Stomach (tissue), 9 donors: Measurements from ENCODE around the gene PAOX. TPM values are rescaled to one million over a fixed set of nuclear protein-coding genes. Genes with fewer than 3 reads are reported as not detected.
"Not testable (repeated sequence)": the region's sequence is repeated elsewhere in the genome, so short reads cannot be mapped to it uniquely, and the experiment has no call there.

Source experiments
- DNase-seq, 2 donors: peaks; one replicate each; pipeline versions ENCODE4 v3.0.0 to v3.0.0-alpha.2; 2013 to 2019
- H3K27ac ChIP-seq, 5 donors: fragments of 200-600 bp in 4 of 5; sonication (generic) in 4 of 5; one replicate each; pipeline ENCODE4 v1.5.1; 2013 to 2019; ENCODE audit warnings: mild to moderate bottlenecking in 1 of 5, moderate library complexity in 1 of 5
- H3K27me3 ChIP-seq, 3 donors: fragments of 200-600 bp; sonication (generic); one replicate each; pipeline ENCODE4 v1.5.1; 2017 to 2019; ENCODE audit warnings: mixed run types in 1 of 3
- H3K36me3 ChIP-seq, 4 donors: fragments of 200-600 bp; sonication (generic); 1 replicate in 3 of 4; 2 replicates in 1 of 4; pipeline ENCODE4 v1.5.1; 2016 to 2019
- H3K4me1 ChIP-seq, 4 donors: fragments of 200-600 bp; sonication (generic); one replicate each; pipeline ENCODE4 v1.5.1; 2016 to 2019
- H3K4me3 ChIP-seq, 4 donors: fragments of 200-600 bp; sonication (generic) in 3 of 4; one replicate each; pipeline ENCODE4 v1.5.1; 2016 to 2019; ENCODE audit warnings: mild to moderate bottlenecking in 1 of 4
- H3K9me3 ChIP-seq, 4 donors: fragments of 200-600 bp; sonication (generic); one replicate each; pipeline ENCODE4 v1.5.1; 2016 to 2019
- CTCF ChIP-seq, 7 experiments: fragments of 450-650 bp in 4 of 7; fragments of 200-600 bp in 3 of 7; sonication (generic) in 3 of 7; IDR thresholded peaks; one replicate each; pipeline ENCODE4 v1.5.1; 2016 to 2019; ENCODE audit warnings: antibody characterized with exemption in 7 of 7, control low read depth in 2 of 7, mild to moderate bottlenecking in 1 of 7
- EP300 ChIP-seq: sonication (generic); formaldehyde crosslinking; IDR thresholded peaks from one replicate; pipeline ENCODE4 v1.6.1; 2017; ENCODE audit warnings: antibody characterized with exemption
- POLR2A ChIP-seq, 4 donors: fragments of 450-650 bp; IDR thresholded peaks; one replicate each; pipeline ENCODE4 v1.6.1; 2016; ENCODE audit warnings: antibody characterized with exemption in 4 of 4, control low read depth in 2 of 4, mild to moderate bottlenecking in 1 of 4, moderate library complexity in 1 of 4
- POLR2AphosphoS5 ChIP-seq, 3 donors: sonication (generic); formaldehyde crosslinking; IDR thresholded peaks; one replicate each; pipeline ENCODE4 v1.6.1; 2016; ENCODE audit warnings: antibody characterized with exemption in 3 of 3
- WGBS, 5 donors: extraction: QIAGEN DNeasy Blood & Tissue Kit in 3 of 5; methylation state at CpG; one replicate each; pipeline versions ENCODE4 v1.1.5 to v1.1.7; 2013 to 2018; 5-methylcytosine and 5-hydroxymethylcytosine counted together
- intact Hi-C: fragments of 100-400 bp; cut with DNase I; formaldehyde crosslinking; loops from one replicate; pipeline ENCODE4 v1.15.1; 2023; ENCODE audit warnings: low total_unique reads
- polyA plus RNA-seq, 3 donors: library from polyadenylated mRNA; stranded (reverse); fragments of 200-250 nt; gene quantifications; one replicate each; pipeline ENCODE4 v1.2.3, GENCODE V29; 2013
- total RNA-seq, 5 donors: library from RNA; depleted of rRNA; stranded (reverse); fragments of >200 nt; gene quantifications; one replicate each; pipeline versions ENCODE4 v1.1.0 to v1.2.3, GENCODE V29; 2014 to 2016
- donor health status: healthy with polysubstance abuse.
- donor health status: Bipolar disorder and iron deficiency.
- donor health status: healthy.

PAOX gene
- total and polyA plus RNA-seq, 8 donors: 3.3 to 40.0 (median 11.5) TPM

GRCh38 chr10:133381036-133381435 is 2.0 kb downstream of the PAOX start:
- TF ChIP-seq EP300: no peak
- TF ChIP-seq CTCF (IDR thresholded peaks at IDR 0.05): no peak
- no peak for TF ChIP-seq POLR2A (IDR thresholded peaks at IDR 0.05)
- TF ChIP-seq POLR2AphosphoS5 (IDR thresholded peaks at IDR 0.05): no peak
- H3K9me3 ChIP-seq: no peaks in the 10 kb centered on the region
- H3K4me1 ChIP-seq: peaks cover 14 to 32% (median 30%) of the 10 kb centered on the region in 4 donors
- no peak for DNase-seq
- WGBS, 5 donors: 86 to 100% (median 91%) methylated on average over 3 to 8 of the region's 8 CpGs
- peaks cover 0 to 38% (median 31%) of the 10 kb centered on the region in 4 donors for H3K36me3 ChIP-seq
- H3K27ac ChIP-seq: no peak overlapping the region
- H3K27me3 ChIP-seq: no peaks in the 10 kb centered on the region
- intact Hi-C loops: no loop called here
- no peak overlapping the region for H3K4me3 ChIP-seq

- intact Hi-C loops: no loop called here
- no peak overlapping the region for H3K4me3 ChIP-seq
- peaks cover 7 to 23% (median 19%) of the 10 kb centered on the region in 4 donors for H3K4me1 ChIP-seq
- no peaks in the 10 kb centered on the region for H3K27me3 ChIP-seq
- no peak for TF ChIP-seq CTCF (IDR thresholded peaks at IDR 0.05)
- no peak for TF ChIP-seq EP300
- TF ChIP-seq POLR2AphosphoS5 (IDR thresholded peaks at IDR 0.05): no peak
- TF ChIP-seq POLR2A (IDR thresholded peaks at IDR 0.05): no peak
- WGBS, 5 donors: 93 to 100% (median 95%) methylated on average over 4 of the region's 4 CpGs
- H3K9me3 ChIP-seq: no peaks in the 10 kb centered on the region
- no peak for DNase-seq
- H3K36me3 ChIP-seq: peaks cover 0 to 53% (median 37%) of the 10 kb centered on the region in 4 donors
- H3K27ac ChIP-seq: no peak overlapping the region
These were observed 4.5 kb downstream of the PAOX start for GRCh38 chr10:133383551-133383950.

- WGBS, 5 donors: 88 to 94% (median 93%) methylated on average over 3 to 13 of the region's 13 CpGs
- H3K27me3 ChIP-seq: no peaks in the 10 kb centered on the region
- DNase-seq: no peak
- H3K36me3 ChIP-seq: peaks cover 0 to 58% (median 39%) of the 10 kb centered on the region in 4 donors
- TF ChIP-seq EP300 (no peak), POLR2AphosphoS5 (IDR thresholded peaks at IDR 0.05) (no peak), POLR2A (IDR thresholded peaks at IDR 0.05) (no peak), CTCF (IDR thresholded peaks at IDR 0.05) (no peak)
- H3K4me3 ChIP-seq: no peak overlapping the region
- intact Hi-C loops: no loop called here
- H3K4me1 ChIP-seq: peaks cover 7 to 23% (median 18%) of the 10 kb centered on the region in 4 donors
- H3K9me3 ChIP-seq: no peaks in the 10 kb centered on the region
- no peak overlapping the region for H3K27ac ChIP-seq
These were observed 5.0 kb downstream of the PAOX start for GRCh38 chr10:133384071-133384470.

GRCh38 chr10:133385214-133385613 is 6.2 kb downstream of the PAOX start:
- intact Hi-C loops: no loop called here
- H3K4me1 ChIP-seq: peaks cover 0 to 16% (median 8%) of the 10 kb centered on the region in 4 donors
- no peak for TF ChIP-seq POLR2A (IDR thresholded peaks at IDR 0.05)
- TF ChIP-seq EP300: no peak
- TF ChIP-seq CTCF (IDR thresholded peaks at IDR 0.05): no peak
- TF ChIP-seq POLR2AphosphoS5 (IDR thresholded peaks at IDR 0.05): no peak
- peaks cover 0 to 69% (median 47%) of the 10 kb centered on the region in 4 donors for H3K36me3 ChIP-seq
- DNase-seq: no peak
- H3K4me3 ChIP-seq: no peak overlapping the region
- H3K9me3 ChIP-seq: no peaks in the 10 kb centered on the region
- H3K27me3 ChIP-seq: no peaks in the 10 kb centered on the region
- WGBS, 5 donors: 87 to 100% (median 92%) methylated on average over 2 of the region's 2 CpGs
- no peak overlapping the region for H3K27ac ChIP-seq

GRCh38 chr10:133386951-133387350 is 7.9 kb downstream of the PAOX start:
- H3K36me3 ChIP-seq: peaks cover 0 to 74% (median 50%) of the 10 kb centered on the region in 4 donors
- H3K27me3 ChIP-seq, H3K27ac ChIP-seq, intact Hi-C loops, H3K4me3 ChIP-seq, H3K9me3 ChIP-seq, H3K4me1 ChIP-seq, DNase-seq: not testable (repeated sequence)
- 95 to 98% (median 96%) methylated on average over 4 of the region's 4 CpGs for WGBS, 5 donors
